Adrenal gland (tissue), 12 donors: ENCODE measurements around the gene PKN1. TPM values are rescaled to one million over a fixed set of nuclear protein-coding genes. Genes with fewer than 3 reads are reported as not detected.

ENCODE experiments used
- DNase-seq, 7 donors: peaks; one replicate each; pipeline ENCODE4 v3.0.0-alpha.2; 2019 to 2020
- H3K27ac ChIP-seq, 5 donors: fragments of 200-600 bp; sonication (generic) in 4 of 5; 1 replicate in 3 of 5; 2 replicates in 2 of 5; pipeline versions ENCODE4 v1.5.1 to v1.8.0; 2016 to 2020; ENCODE audit warnings: mild to moderate bottlenecking in 1 of 5
- H3K27me3 ChIP-seq: fragments of 200-600 bp; 2 replicates; pipeline ENCODE4 v1.8.0; 2021
- H3K36me3 ChIP-seq, 2 donors: fragments of 200-600 bp; replicated peaks in 1 of 2; 1 replicate in 1 of 2; 2 replicates in 1 of 2; pipeline versions ENCODE4 v1.5.1 to v1.8.0; 2018 to 2022
- H3K4me1 ChIP-seq, 2 donors: fragments of 200-600 bp; replicated peaks in 1 of 2; 1 replicate in 1 of 2; 2 replicates in 1 of 2; pipeline versions ENCODE4 v1.5.1 to v1.8.0; 2018 to 2021
- H3K4me3 ChIP-seq, 4 donors: fragments of 200-600 bp; sonication (generic) in 3 of 4; one replicate each; pipeline ENCODE4 v1.5.1; 2016 to 2018
- H3K9me3 ChIP-seq, 3 donors: fragments of 200-600 bp; sonication (generic) in 1 of 3; replicated peaks in 1 of 3; 1 replicate in 2 of 3; 2 replicates in 1 of 3; pipeline versions ENCODE4 v1.5.1 to v1.8.0; 2016 to 2021
- POLR2A ChIP-seq, 2 donors: fragments of 450-650 bp; IDR thresholded peaks; one replicate each; pipeline ENCODE4 v1.6.1; 2017; ENCODE audit warnings: antibody characterized with exemption in 2 of 2, mild to moderate bottlenecking in 2 of 2, moderate library complexity in 1 of 2
- WGBS, 4 donors: extraction: QIAGEN DNeasy Blood & Tissue Kit in 2 of 4; methylation state at CpG; one replicate each; pipeline versions ENCODE4 v1.1.5 to v1.1.7; 2013 to 2017; 5-methylcytosine and 5-hydroxymethylcytosine counted together
- intact Hi-C, 2 donors: fragments of 100-400 bp; cut with DNase I; formaldehyde crosslinking; loops; one replicate each; pipeline versions ENCODE4 v1.14.1 to v1.15.0; 2022 to 2023
- polyA plus RNA-seq, 3 donors: library from polyadenylated mRNA; stranded (reverse); fragments of 200-250 nt in 2 of 3; fragments of 350-450 nt in 1 of 3; fragmentation: Illumina TruSeq in 1 of 3; extraction: RNeasy Lipid Tissue Mini Kit (QIAGEN cat#74804) in 1 of 3; gene quantifications; one replicate each; pipeline ENCODE4 v1.2.3, GENCODE V29; 2013 to 2014
- total RNA-seq, 9 donors: library from RNA; depleted of rRNA in 4 of 9; stranded (reverse); fragments of >200 nt in 4 of 9; fragments of 120-200 nt in 1 of 9; fragmentation: NEBNext Ultra II Directional in 1 of 9; extraction: Animal tissue kit (Norgen Biotek cat#: 25700) in 1 of 9; gene quantifications; one replicate each; pipeline versions ENCODE4 v1.1.0 to v1.2.4, GENCODE V29; 2013 to 2023
- TF ChIP-seq, protein P1 (sequence below), 6 experiments: fragments of 450-650 bp in 4 of 6; fragments of 200-600 bp in 2 of 6; sonication (generic) in 1 of 6; IDR thresholded peaks; 1 replicate in 5 of 6; 2 replicates in 1 of 6; pipeline versions ENCODE4 v1.5.1 to v1.8.0; 2016 to 2021; ENCODE audit warnings: antibody characterized with exemption in 6 of 6, mild to moderate bottlenecking in 2 of 6, moderate library complexity in 1 of 6
- donor health status: healthy with polysubstance abuse.
- donor health status: Bipolar disorder and iron deficiency.
- donor health status: DM: yes; HTN: yes; CAD: no.
- donor health status: DM: no; HTN: no; CAD: no.
- donor health status: DM: no; HTN: no; CAD: no.
- donor health status: DM: yes; HTN: yes; CAD: no.

PKN1 gene
- total and polyA plus RNA-seq, 12 donors: 27.5 to 209 (median 120) TPM

DNA sequence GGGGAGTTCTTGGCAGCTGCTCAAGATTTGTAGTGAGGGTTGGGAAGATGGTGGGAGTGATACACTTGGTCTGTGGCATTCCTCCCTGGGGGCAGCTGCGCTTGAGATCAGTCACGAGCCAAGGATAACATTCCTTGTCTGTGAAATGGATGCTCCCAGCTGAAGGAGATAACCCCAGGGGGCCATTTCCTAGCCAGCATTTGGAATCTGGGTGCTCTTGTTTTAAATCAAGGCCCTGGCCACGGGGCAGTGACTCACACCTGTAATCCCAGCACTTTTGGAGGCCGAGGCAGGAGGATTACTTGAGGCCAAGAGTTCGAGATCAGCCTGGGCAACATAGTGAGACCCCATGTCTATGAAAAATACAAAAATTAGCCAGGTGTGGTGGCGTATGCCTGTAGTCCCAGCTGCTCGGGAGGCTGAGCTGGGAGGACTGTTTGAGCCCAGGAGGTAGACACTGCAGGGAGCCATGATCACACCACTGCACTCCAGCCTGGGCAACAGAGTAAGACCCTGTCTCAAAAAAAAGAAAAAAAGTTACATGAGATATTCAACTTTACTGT lies 4.6 kb downstream of the PKN1 start:
- peaks cover 28 to 48% of the 10 kb centered on the region in 2 donors for H3K4me1 ChIP-seq

DNA sequence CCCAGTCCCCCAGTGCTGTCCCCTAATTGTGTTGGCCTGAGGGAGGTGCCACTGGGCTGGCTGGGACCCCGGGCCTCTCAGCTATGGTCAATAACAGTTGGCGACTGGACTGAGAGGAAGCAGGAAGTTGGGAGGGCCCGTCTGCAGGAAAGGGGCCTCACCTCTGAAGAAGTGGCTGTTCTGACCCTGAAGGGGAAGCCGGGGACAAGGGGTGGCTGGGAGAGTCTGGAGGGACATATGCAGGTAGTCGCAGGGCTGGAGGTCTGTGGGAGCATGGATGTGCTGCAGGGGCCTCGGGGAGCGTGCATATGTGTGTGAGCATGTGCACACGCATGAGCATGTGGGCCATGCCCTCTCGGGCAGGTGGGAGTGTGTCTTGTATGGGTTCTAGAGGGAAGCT lies 5.9 kb downstream of the PKN1 start:
- TF ChIP-seq, protein P1, sequence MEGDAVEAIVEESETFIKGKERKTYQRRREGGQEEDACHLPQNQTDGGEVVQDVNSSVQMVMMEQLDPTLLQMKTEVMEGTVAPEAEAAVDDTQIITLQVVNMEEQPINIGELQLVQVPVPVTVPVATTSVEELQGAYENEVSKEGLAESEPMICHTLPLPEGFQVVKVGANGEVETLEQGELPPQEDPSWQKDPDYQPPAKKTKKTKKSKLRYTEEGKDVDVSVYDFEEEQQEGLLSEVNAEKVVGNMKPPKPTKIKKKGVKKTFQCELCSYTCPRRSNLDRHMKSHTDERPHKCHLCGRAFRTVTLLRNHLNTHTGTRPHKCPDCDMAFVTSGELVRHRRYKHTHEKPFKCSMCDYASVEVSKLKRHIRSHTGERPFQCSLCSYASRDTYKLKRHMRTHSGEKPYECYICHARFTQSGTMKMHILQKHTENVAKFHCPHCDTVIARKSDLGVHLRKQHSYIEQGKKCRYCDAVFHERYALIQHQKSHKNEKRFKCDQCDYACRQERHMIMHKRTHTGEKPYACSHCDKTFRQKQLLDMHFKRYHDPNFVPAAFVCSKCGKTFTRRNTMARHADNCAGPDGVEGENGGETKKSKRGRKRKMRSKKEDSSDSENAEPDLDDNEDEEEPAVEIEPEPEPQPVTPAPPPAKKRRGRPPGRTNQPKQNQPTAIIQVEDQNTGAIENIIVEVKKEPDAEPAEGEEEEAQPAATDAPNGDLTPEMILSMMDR (IDR thresholded peaks at IDR 0.05): no peak
- no peak for TF ChIP-seq POLR2A (IDR thresholded peaks at IDR 0.05)
- Histone ChIP-seq H3K4me3 (no peak overlapping the region), H3K4me1 (peaks cover 25 to 43% of the 10 kb centered on the region in 2 donors), H3K36me3 (peaks cover 0 to 30% of the 10 kb centered on the region in 2 donors), H3K27ac (peak overlapping the region in 1 of 5 donors; percentile 22), H3K27me3 (no peaks in the 10 kb centered on the region), H3K9me3 (no peaks in the 10 kb centered on the region)
- WGBS, 4 donors: 62 to 77% (median 66%) methylated on average over 8 to 9 of the region's 9 CpGs
- intact Hi-C loops: no loop called here
- DNase-seq: no peak

More for the DNA sequence above, 4.6 kb downstream of the PKN1 start:
- intact Hi-C loops: no loop called here
- Histone ChIP-seq H3K4me3 (no peak overlapping the region), H3K36me3 (peaks cover 0 to 16% of the 10 kb centered on the region in 2 donors), H3K9me3 (no peaks in the 10 kb centered on the region), H3K27ac (no peak overlapping the region), H3K27me3 (no peaks in the 10 kb centered on the region)
- 75 to 84% (median 79%) methylated on average over 6 to 7 of the region's 7 CpGs for WGBS, 4 donors
- DNase-seq: no peak
- TF ChIP-seq, protein P1 (IDR thresholded peaks at IDR 0.05): no peak
- TF ChIP-seq POLR2A (IDR thresholded peaks at IDR 0.05): no peak

DNA sequence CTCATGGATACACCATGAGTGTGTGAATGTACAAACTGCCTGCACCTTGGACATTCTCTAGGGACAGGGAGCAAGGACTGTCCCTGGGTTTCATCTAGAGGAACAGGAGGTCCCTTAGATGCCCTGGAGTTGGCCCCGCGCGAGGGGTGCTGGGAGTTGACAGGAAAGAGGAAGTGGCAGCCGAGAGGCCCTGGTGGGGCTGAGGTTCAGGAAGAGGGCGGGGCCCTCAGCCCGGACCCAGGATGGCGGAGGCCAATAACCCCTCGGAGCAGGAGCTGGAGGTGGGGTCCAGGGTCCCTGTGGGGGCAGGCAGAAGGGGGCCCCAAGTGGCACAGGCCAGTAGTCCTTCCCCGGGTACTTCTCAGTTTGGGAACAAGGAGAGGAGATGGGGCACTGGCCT lies 6.9 kb downstream of the PKN1 start:
- no peaks in the 10 kb centered on the region for H3K27me3 ChIP-seq
- peaks cover 15 to 33% of the 10 kb centered on the region in 2 donors for H3K4me1 ChIP-seq
- no peaks in the 10 kb centered on the region for H3K9me3 ChIP-seq
- H3K4me3 ChIP-seq: peak overlapping the region in 1 of 4 donors; percentile 36
- intact Hi-C loops: no loop called here
- no peak for TF ChIP-seq POLR2A (IDR thresholded peaks at IDR 0.05)
- TF ChIP-seq, protein P1 (IDR thresholded peaks at IDR 0.05): no peak
- peak overlapping the region in 2 of 5 donors; percentile 23 to 37 for H3K27ac ChIP-seq
- peaks cover 0 to 40% of the 10 kb centered on the region in 2 donors for H3K36me3 ChIP-seq
- peak; percentile 53 to 81 (median 65) for DNase-seq
- WGBS, 4 donors: 49 to 66% (median 57%) methylated on average over 5 to 9 of the region's 9 CpGs

DNA sequence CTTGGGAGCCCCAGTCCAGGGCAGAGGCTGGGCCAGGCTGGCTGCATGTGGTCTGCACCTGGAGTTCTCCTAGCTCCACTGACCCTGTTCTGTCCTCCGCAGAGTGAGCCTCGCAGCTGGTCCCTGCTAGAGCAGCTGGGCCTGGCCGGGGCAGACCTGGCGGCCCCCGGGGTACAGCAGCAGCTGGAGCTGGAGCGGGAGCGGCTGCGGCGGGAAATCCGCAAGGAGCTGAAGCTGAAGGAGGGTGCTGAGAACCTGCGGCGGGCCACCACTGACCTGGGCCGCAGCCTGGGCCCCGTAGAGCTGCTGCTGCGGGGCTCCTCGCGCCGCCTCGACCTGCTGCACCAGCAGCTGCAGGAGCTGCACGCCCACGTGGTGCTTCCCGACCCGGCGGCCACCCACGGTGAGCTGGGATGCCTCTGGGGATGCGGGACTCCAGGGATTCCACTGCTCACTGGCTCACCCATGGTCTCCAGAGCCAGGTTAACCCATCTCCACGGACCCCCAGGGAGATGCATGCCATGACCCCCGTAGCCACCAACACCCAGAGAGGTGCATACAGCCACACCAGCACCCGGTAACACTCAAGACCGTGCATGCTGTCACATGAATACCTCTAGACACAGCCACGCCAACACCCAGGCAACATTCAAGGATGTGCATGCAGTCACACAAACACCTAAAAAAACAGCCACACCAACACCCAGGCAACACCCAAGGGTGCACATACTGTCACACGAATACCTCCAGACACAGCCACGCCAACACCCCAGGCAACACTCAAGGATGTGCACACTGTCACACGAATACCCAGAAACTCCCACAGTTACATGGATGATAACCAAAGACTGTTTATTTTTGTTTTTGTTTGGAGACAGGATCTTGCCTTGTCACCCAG lies 8.2 kb downstream of the PKN1 start:
- intact Hi-C loops: no loop called here
- H3K27ac ChIP-seq: no peak overlapping the region
- no peak for TF ChIP-seq POLR2A (IDR thresholded peaks at IDR 0.05)
- TF ChIP-seq, protein P1 (IDR thresholded peaks at IDR 0.05): no peak
- 83 to 94% (median 88%) methylated on average over 9 to 34 of the region's 34 CpGs for WGBS, 4 donors
- DNase-seq: no peak
- H3K4me1 ChIP-seq: peaks cover 11 to 28% of the 10 kb centered on the region in 2 donors
- no peaks in the 10 kb centered on the region for H3K27me3 ChIP-seq
- peaks cover 0 to 51% of the 10 kb centered on the region in 2 donors for H3K36me3 ChIP-seq
- H3K4me3 ChIP-seq: no peak overlapping the region
- H3K9me3 ChIP-seq: no peaks in the 10 kb centered on the region
